HG03135 (cell line): ENCODE measurements around the gene CEP350.
A peak's percentile ranks its signal among the peaks of the same experiment; 100 is the strongest.

ENCODE experiments used
- ATAC-seq: cut with Tn5 transposase; IDR thresholded peaks from one replicate; pipeline ENCODE4 v1.9.1; 2021; ENCODE audit warnings: mild to moderate bottlenecking, moderate library complexity; ENCODE audit not compliant: unreplicated experiment

CEP350 gene, protein sequence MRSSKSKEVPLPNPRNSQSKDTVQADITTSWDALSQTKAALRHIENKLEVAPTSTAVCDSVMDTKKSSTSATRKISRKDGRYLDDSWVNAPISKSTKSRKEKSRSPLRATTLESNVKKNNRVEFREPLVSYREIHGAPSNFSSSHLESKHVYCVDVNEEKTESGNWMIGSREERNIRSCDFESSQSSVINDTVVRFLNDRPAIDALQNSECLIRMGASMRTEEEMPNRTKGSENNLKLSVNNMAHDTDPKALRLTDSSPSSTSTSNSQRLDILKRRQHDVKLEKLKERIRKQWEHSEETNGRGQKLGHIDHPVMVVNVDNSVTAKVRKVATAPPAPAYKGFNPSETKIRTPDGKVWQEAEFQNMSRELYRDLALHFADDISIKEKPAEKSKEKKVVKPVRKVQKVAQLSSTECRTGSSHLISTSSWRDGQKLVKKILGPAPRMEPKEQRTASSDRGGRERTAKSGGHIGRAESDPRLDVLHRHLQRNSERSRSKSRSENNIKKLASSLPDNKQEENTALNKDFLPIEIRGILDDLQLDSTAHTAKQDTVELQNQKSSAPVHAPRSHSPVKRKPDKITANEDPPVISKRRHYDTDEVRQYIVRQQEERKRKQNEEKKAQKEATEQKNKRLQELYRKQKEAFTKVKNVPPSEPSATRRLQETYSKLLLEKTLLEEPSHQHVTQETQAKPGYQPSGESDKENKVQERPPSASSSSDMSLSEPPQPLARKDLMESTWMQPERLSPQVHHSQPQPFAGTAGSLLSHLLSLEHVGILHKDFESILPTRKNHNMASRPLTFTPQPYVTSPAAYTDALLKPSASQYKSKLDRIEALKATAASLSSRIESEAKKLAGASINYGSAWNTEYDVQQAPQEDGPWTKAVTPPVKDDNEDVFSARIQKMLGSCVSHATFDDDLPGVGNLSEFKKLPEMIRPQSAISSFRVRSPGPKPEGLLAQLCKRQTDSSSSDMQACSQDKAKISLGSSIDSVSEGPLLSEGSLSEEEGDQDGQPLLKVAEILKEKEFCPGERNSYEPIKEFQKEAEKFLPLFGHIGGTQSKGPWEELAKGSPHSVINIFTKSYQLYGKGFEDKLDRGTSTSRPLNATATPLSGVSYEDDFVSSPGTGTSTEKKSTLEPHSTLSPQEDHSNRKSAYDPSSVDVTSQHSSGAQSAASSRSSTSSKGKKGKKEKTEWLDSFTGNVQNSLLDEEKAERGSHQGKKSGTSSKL (N-terminal part only)

DNA sequence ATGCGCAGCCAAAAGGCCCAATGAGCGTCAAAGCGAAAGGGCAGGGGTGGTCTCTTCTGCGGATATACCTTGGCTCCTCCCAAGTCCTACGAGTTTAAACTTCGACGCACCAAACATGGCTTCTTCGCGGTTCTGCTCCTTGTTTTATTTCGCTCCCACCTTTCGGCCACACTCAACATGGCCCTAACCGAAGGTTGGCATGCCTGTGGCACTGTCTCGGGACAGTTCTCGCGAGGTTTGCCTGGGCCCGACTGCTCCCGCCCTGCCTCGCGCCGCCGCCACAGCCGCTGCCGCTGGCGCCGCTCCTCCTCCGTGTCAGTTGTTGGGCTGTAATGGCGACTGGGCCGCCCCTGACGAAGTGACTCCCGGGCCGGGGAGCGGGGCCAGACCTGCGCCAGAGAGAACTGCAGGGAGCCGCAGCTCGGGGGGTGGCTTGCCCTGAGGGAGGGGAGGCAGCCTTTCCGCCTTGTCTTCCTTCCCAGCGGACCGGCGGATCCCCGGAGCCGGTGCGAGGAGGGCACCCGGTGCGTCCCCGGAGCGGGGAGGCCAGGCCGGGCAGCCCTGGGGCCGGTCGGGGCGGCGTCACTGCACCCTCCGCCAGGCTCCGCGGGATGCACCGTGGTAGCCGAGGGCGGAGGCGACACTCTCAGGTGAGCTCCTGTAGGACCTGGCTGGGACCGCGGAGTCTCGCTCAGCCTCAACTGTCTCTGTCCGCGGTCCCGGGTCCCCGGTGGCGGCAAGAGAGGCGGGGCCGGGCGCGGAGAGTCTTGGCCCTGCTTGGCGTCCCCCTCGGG is at the start of gene CEP350:
Gene CEP350 (plus strand): TSS at position 318 of the 794 bp plus-strand sequence. CDS start 31,372 bp downstream, outside the sequence.
- ATAC-seq: peak; percentile 90

DNA sequence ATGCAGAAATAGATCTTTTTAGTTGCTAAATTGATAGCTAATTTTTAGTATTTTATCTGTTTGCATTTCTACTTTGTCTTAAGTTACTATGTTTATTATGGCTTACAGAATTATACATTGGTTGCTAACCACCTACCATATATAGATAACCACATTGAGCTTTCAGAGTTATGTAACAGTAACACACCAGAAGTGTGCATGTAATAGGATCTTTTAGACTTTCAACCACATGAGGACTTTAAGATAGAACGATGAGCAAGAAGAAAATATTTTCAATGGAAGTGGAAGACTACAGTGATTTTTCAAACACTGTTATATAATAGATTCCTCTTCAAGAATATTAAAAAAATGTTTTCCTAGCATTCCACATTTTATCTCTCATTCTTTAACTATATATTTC is 43.7 kb upstream of the CEP350 start:
- ATAC-seq: no peak

DNA sequence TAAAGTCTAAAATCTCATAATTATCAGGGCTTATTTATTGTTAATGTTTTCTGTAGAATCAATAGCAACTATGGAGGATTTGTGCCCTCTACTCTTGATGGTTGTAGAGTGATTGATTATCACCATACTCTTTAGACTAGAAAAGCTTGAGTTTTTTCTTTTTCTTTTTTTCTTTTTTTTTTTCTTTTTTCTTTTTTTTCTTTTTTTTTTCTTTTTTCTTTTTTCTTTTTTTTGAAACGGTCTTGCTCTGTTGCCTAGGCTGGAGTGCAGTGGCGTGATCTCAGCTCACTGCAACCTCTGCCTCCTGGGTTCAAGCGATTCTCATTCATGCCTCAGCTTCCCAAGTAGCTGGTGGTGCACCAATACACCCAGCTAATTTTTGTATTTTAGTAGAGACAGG is 42.8 kb upstream of the CEP350 start:
- no peak for ATAC-seq

DNA sequence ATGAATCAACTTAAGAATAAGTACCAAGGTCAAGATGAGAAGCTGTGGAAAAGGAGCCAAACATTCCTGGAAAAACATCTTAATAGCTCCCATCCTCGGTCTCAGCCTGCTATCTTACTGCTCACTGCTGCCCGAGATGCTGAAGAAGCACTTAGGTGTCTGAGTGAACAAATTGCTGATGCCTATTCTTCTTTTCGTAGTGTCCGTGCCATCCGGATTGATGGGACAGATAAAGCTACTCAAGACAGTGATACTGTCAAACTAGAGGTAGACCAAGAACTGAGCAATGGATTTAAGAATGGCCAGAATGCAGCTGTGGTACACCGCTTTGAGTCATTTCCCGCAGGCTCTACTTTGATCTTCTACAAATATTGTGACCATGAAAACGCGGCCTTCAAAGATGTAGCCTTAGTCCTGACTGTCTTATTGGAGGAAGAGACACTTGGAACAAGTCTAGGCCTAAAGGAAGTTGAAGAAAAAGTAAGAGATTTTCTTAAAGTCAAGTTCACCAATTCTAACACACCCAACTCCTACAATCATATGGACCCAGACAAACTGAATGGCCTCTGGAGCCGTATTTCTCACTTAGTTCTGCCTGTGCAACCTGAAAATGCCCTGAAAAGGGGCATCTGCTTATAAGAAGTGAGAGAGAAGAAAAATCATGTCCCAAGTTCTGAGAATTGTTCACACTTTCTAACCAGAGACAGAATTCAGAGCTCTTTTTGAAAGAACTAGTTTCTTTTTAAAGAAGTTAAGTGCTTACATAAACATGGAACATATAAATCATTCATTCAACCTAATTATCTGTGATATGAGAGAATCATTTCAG is 36.8 kb upstream of the CEP350 start:
- no peak for ATAC-seq

DNA sequence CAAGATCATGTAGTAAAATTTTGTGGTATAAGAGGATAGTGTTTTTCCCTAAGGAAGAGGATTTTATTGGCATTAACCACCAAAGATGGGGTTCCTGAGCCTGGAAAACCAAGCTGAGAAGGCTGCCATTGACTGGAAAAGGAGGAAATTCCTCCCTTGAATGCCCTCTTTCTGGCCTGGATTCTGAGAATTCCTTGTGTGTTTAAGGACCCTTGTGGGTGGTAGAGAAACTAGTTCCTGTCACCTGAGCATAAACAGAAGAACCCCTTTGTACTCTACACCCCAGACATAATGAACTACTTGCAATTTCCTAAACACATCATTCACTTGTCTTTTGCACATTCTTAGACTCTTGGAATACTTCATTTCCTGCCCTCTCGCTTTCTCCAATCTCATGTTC is 33.1 kb upstream of the CEP350 start:
- ATAC-seq: no peak

DNA sequence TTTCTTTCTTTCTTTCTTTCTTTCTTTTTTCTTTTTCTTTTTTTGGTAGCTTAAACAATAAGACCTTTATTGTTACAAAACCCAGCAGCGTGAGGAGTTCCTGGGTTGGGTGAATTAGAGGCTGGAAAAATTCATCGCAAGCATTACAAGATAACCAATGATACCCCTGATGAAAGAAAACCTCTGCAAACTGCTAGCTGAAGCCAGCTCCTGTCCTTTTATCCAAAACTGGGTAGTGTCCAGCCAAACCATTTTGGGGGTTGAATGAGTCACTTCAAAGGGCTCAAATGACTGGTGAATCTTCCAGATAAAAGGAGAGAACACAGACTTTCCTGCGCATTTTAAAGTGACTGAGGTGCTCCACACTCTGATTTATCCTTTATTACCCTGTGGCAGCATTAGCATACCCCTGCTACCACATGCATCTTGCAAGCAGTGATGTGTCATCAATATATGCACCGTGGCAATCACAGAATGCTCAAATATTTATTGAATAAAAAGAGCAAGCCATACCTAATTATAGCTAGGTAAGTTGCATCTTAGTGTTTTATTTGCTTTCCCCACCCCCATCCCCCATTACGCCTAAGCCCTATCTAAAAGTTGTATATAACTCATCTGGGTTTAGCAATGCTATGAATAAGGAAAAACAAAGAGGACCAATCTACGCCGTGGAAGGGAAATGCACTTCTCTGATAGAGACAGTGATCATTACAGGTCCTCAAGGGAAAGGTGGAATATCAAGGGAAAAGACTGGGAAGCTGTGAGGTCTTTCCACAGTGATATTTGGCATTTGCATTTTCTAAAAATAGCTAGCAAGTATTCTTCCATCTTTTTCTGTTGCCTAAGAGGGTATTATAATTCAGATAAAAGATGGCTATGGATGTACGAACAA is 32.4 kb upstream of the CEP350 start:
- ATAC-seq: no peak

DNA sequence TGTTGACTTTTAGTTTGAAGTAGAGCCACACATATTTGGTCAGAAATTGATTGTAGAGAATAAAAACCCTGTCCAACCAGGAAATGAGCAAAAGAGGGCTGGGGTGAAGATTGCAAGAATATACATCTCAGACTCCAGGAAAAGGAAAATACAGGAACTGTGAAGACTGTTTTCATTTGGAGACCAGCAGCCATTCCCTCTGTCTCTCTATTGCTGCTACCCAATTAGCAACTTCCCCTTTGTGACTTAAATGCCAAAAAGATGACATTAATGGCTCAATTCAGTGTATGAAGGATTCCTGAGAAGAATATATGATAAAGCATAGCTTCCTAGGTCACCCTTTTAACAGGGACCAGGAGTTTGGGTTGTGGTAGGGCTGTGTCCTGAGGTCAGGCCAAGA is 31.6 kb upstream of the CEP350 start:
- no peak for ATAC-seq

DNA sequence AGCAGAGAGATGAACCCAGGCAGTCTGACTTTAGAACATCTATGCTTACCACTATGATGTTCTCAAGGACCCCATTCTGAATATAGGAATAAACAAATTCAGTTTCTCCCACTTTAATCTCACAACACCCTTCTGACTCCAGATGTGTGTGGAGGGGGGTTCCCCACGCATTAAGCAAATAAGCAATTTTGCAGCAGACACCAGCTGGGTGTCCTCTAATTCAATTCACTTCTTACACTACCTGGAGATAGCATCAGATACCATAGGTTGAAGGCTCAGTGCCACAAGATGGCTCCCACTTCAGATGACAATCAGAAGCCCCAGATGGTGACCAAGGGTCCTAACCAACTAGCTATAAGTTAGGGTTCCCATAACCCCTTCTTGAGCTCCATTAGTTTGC is 30.3 kb upstream of the CEP350 start:
- ATAC-seq: no peak

DNA sequence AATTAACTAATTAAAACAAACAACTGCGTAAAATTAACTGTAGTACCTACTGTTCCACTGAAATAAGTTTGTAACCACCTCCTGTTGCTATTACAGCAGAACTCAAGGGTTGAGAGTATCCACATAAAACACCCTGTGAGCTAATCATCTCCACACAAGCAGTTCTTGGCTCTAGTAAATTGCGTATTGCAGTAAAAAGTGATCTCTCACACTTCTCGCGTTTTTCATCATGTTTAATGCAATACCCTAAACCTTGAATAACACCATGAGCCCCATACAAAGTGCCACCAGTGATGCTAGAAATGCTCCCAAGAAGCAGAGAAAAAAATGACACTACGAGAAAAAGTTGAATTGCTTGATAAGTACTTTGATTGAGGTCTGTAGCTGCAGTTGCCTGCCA is 29.3 kb upstream of the CEP350 start:
- no peak for ATAC-seq

DNA sequence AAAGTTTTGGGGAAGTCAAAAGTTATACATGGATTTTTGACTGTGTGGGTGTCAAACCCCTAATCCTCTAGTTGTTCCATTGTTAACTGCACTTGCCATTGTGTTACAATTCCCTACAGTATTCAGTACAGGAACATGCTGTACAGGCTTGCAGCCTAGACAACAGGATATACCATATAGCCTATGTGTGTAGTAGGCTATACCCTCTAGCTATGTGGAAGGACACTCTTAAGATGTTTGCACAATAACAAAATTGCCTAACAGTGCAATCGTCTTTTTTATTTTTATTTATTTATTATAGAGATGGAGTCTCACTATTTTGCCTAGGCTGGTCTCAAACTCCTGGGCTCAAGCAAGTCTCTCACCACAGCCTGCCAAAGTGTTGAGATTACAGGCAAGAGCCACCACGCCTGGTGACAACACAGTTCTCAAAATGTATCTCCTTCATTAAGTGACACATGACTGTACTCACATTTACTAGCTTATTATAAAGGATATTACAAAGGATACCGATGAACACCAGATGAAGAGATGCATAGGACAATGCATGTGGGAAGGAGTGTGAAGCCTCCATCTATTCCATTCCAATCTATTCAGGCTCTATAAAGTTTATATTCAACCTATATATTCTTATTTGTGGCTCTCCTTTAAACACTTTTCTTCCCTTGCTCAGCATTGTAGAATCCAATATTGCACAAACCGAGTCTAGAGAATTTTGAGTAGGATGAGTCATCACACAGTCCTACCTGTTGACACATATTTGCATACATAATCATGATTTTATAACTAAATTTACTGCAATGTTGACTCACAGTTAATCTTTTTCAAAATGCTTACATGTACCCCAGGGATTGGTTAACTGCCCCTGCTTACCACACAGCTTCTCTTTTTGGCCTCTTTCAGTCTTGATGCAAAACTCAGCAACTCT is 28.4 kb upstream of the CEP350 start:
- no peak for ATAC-seq

DNA sequence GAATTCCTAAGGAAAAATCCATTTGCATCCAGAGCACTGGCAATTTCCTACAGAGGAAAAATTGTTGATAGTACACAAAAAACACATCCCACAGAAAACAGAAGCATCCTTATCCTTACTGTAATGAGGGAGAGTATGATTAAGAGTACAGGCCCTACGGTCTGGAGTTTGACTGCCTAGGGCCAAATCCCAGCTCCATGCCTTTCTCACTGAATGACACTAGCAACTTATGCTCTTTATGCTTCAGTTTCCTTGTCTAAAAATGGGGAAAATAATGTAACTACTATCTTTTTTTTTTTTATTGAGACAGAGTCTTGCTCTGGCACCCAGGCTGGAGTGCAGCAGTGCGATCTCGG is 27.8 kb upstream of the CEP350 start:
- no peak for ATAC-seq

DNA sequence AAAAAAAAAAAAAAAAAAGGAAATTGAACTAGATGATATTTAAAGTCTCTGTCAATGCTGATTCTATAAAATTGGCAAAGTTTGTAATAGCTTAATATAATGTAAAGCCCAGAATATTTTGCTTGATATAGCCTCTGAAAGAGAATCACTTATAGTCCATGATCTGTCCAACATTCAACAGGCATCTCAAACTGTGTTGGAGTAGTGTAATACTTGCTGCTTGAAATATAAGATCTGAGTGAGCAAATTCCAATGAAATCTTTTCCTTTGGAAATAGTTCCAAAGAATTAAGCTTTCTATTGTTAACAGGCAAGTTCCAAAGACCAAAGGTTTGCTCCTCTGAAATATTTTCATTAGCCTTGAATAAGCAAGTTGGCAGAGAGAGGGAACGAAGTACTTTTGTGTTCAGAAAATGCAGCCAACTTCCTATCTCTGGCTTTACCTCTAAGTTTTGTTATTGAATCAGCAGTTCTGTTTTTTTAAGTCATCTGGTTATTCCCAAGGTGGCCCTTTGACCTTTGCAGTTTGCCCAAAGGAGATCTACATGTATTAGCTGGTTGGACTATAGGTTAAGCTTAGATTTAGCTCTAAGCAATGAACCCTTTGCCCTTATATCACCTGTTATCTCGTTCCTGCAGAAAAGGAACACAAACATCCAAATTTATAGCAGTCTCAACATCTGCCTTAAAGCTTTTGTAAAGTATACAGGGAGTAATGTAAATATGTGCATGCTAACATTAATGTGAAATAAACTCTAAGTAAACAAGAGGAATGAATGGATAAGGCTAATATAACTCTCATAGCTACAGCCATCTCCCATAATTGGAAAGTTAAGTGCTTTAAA is 24.4 kb upstream of the CEP350 start:
- ATAC-seq: no peak

DNA sequence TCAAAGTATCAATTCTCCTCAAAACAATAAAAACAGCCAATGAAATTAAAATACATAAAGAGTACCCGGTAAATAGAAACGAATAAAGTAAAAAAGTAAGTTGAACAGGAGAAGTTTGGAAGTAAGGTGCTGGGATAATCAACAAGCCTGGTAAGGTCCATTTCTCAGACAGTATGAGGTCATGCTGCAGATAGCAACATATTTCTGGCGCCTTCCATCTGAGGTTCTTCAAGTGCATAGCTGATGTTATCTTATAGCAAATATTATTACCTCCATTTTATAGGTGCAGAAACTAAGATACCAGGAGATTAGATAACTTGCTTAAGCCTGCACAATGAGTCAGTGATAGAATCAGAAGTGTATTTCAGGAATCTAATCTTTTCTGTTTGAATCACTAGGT is 23.7 kb upstream of the CEP350 start:
- no peak for ATAC-seq

DNA sequence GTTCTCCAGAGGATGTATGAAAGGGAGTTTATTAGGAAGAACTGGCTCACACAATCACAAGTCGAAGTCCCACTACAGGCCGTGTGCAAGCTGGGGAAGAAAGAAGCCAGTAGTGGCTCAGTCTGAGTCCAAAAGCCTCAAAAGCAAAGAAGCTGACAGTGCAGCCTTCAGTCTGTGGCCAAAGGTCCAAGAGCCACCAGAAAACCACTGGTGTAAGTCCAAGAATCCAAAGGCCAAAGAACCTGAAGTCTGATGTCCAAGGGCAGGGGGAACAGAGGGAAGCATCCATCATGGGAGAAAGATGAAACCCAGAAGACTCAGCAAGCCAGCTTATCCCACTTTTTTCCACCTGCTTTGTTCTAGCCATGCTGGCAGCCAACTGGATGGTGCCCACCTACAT is 21.4 kb upstream of the CEP350 start:
- no peak for ATAC-seq

DNA sequence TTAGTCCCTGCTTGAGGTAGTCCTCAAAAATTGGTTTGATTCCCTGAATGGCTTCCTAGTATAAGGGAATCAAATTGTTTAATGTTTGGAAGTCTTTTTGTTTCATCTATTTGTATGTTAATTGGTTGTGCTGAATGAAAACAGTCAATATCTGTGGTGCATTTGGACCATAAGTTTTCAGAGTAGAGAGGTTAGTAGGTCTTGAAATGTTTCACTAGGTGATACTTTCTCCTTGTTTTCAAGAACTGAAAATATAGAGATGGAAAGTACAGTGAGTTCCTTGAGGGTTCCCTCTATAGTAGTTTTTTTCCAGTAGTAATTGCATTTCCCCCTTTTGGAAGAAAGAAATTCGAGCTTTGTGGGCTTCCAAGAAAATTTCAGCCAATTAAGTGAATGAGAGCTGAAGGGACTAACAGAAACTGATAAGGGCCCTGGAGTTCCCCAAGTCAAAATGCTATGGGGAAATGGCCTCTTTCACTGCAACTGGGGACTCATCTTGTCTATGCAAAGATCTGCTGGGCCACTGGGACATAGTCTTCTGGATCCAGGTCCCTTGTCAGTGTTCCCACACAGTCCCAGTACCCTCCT is 18.6 kb upstream of the CEP350 start:
- ATAC-seq: no peak

DNA sequence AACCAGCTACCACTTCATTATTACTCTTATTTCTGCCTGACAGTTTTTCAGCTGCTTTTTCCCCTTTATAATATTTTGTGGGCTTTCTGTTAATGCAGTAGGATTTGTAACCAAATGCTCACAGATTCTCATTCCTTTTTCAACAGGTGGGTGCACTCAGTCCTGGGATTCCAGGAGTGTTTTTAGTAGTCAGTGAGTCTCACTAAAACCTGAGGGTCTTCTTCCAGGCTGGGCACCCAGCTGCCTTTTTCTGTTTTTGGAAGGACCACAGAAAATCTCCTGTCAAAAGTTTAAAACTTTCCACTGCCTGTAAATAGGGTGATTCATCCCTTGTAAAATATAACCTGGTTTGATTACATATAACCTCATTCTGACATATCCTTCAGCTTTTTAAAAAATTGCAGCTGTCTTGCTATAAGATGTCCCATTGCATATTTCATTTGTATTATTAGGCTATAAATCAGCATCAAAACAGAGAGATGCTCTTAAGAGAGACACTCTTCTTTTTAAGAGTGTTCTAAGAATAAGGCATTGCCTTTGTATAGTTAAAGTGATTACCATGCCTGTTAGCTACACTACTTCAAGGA is 16.8 kb upstream of the CEP350 start:
- no peak for ATAC-seq
